ENCODE data around the gene FRAS1. TPM values are rescaled to one million over a fixed set of nuclear protein-coding genes. Genes with fewer than 3 reads are reported as not detected.

The FRAS1 gene
- total RNA-seq, 2 donors from 2014 or later: 77.0 to 78.3 TPM

DNA sequence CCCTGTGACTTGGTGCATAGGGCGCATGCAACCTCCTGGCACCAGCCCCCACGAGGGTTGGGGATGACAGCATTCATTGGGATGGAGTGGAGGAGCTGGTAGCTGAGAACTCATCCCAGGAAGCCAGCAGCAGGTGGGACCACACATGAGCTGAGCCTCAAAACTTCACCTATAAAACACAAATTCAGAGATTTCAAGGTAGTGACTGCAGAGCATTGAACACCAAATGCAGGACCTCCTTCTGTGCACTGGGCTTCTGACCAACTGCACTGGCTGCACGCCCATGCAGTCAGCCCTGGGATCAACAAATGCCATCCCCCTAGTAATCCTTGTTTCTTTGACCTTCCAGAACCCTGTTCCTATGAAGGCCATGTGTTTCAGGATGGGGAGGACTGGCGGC, 197.8 kb downstream of the FRAS1 start:
- no peaks in the 10 kb centered on the region for H3K4me1 Mint-ChIP-seq
- Histone ChIP-seq H3K27ac (ENCODE audit: low read depth, low read length) (no peak overlapping the region), H3K4me3 (ENCODE audit: low read length) (no peak overlapping the region), H3K9me3 (ENCODE audit: control insufficient read depth, low read length) (peaks cover 52% of the 10 kb centered on the region), H3K36me3 (ENCODE audit: control insufficient read depth, insufficient read depth, low read length) (peaks cover 74% of the 10 kb centered on the region), H3K9ac (ENCODE audit: extremely low read depth, low read length, poor library complexity, severe bottlenecking) (no peak overlapping the region), H3K27me3 (ENCODE audit: control insufficient read depth, insufficient read depth, low read length, poor library complexity, severe bottlenecking) (no peaks in the 10 kb centered on the region), H3K4me1 (ENCODE audit: control insufficient read depth, insufficient read depth, low read length) (no peaks in the 10 kb centered on the region)
- DNase-seq: no peak
- no peaks in the 10 kb centered on the region for H3K27me3 Mint-ChIP-seq (ENCODE audit: insufficient read depth)
- TF ChIP-seq, protein P1, sequence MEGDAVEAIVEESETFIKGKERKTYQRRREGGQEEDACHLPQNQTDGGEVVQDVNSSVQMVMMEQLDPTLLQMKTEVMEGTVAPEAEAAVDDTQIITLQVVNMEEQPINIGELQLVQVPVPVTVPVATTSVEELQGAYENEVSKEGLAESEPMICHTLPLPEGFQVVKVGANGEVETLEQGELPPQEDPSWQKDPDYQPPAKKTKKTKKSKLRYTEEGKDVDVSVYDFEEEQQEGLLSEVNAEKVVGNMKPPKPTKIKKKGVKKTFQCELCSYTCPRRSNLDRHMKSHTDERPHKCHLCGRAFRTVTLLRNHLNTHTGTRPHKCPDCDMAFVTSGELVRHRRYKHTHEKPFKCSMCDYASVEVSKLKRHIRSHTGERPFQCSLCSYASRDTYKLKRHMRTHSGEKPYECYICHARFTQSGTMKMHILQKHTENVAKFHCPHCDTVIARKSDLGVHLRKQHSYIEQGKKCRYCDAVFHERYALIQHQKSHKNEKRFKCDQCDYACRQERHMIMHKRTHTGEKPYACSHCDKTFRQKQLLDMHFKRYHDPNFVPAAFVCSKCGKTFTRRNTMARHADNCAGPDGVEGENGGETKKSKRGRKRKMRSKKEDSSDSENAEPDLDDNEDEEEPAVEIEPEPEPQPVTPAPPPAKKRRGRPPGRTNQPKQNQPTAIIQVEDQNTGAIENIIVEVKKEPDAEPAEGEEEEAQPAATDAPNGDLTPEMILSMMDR (conservative IDR thresholded peaks at IDR 0.05): no peak
- H3K36me3 Mint-ChIP-seq (ENCODE audit: low read depth): peaks cover 69% of the 10 kb centered on the region
- WGBS, 2 experiments (ENCODE audit: insufficient coverage in 1 of 2, insufficient read length in 1 of 2): 74% methylated on average over 4 of the region's 4 CpGs; no CpG with 5 or more reads in 1 of the 2 experiments
- H3K27ac Mint-ChIP-seq: no peak overlapping the region
- H3K9me3 Mint-ChIP-seq: peaks cover 41% of the 10 kb centered on the region
- no peak overlapping the region for H3K4me3 Mint-ChIP-seq

DNA sequence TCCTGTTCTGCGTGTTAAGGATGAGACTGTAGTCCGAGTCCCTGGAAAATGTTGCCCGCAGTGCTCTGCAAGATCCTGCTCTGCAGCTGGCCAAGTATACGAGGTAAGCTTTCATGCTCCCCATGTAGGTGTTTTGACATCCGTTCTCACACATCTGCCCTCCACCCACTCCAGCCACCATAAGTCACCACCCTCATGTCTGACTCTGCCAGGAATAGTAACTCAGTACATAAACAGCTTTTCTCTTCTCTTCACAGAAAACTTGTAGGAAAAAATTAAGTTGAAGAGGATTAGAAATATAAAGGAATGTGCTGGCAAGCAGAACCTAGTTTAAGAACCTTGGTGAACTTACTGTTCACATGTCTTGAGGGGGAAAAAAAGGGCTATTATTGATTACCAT, 207.9 kb downstream of the FRAS1 start:
- Histone ChIP-seq H3K9me3 (ENCODE audit: control insufficient read depth, low read length) (peaks cover 30% of the 10 kb centered on the region), H3K4me1 (ENCODE audit: control insufficient read depth, insufficient read depth, low read length) (no peaks in the 10 kb centered on the region), H3K36me3 (ENCODE audit: control insufficient read depth, insufficient read depth, low read length) (peaks cover 59% of the 10 kb centered on the region), H3K4me3 (ENCODE audit: low read length) (peak overlapping the region; percentile 51), H3K27me3 (ENCODE audit: control insufficient read depth, insufficient read depth, low read length, poor library complexity, severe bottlenecking) (no peaks in the 10 kb centered on the region), H3K9ac (ENCODE audit: extremely low read depth, low read length, poor library complexity, severe bottlenecking) (no peak overlapping the region), H3K27ac (ENCODE audit: low read depth, low read length) (no peak overlapping the region)
- Mint-ChIP-seq H3K9me3 (peaks cover 23% of the 10 kb centered on the region), H3K27ac (no peak overlapping the region), H3K36me3 (ENCODE audit: low read depth) (peaks cover 62% of the 10 kb centered on the region), H3K27me3 (ENCODE audit: insufficient read depth) (no peaks in the 10 kb centered on the region), H3K4me3 (no peak overlapping the region), H3K4me1 (peaks cover 15% of the 10 kb centered on the region)
- DNase-seq: no peak
- 67 to 76% methylated on average over 3 to 5 of the region's 5 CpGs for WGBS, 2 experiments (ENCODE audit: insufficient coverage in 1 of 2, insufficient read length in 1 of 2)
- TF ChIP-seq, protein P1 (conservative IDR thresholded peaks at IDR 0.05): no peak

DNA sequence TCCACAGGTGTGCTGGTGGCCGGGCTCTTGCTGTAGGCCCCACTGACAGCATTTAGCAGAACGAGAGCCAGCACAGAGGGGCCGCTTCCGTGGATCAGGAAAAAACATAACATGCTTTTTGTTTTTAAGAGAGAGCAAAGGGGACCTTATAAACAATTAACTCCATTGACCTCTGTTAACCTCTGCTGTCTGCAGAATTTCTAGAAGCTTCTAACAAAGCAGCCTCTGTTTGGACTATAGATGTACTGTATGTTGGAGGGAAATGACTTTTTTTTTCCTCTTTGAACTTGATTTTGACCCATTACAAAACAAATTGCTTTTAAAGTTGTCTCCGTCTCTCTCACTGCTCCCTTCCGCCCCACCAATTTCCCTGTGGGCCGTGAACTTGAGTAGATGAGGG, 210.7 kb downstream of the FRAS1 start:
- Histone ChIP-seq H3K9ac (ENCODE audit: extremely low read depth, low read length, poor library complexity, severe bottlenecking) (no peak overlapping the region), H3K4me3 (ENCODE audit: low read length) (no peak overlapping the region), H3K9me3 (ENCODE audit: control insufficient read depth, low read length) (peaks cover 24% of the 10 kb centered on the region), H3K27me3 (ENCODE audit: control insufficient read depth, insufficient read depth, low read length, poor library complexity, severe bottlenecking) (no peaks in the 10 kb centered on the region), H3K4me1 (ENCODE audit: control insufficient read depth, insufficient read depth, low read length) (no peaks in the 10 kb centered on the region), H3K36me3 (ENCODE audit: control insufficient read depth, insufficient read depth, low read length) (peaks cover 62% of the 10 kb centered on the region), H3K27ac (ENCODE audit: low read depth, low read length) (no peak overlapping the region)
- Mint-ChIP-seq H3K36me3 (ENCODE audit: low read depth) (peaks cover 81% of the 10 kb centered on the region), H3K9me3 (peaks cover 32% of the 10 kb centered on the region), H3K27me3 (ENCODE audit: insufficient read depth) (no peaks in the 10 kb centered on the region), H3K27ac (no peak overlapping the region), H3K4me1 (no peaks in the 10 kb centered on the region), H3K4me3 (no peak overlapping the region)
- WGBS, 2 experiments (ENCODE audit: insufficient coverage in 1 of 2, insufficient read length in 1 of 2): 98 to 100% methylated on average over 1 to 6 of the region's 7 CpGs
- DNase-seq: no peak
- TF ChIP-seq, protein P1 (conservative IDR thresholded peaks at IDR 0.05): no peak
